GM12864 (cell line): Measurements from ENCODE around the gene RACGAP1.

Source experiments
- DNase-seq: peaks from one replicate; pipeline ENCODE4 v3.0.0-alpha.2; 2011; ENCODE audit warnings: low read depth
- H3K4me3 ChIP-seq: 2 replicates; pipeline ENCODE4 v1.5.1; 2011; ENCODE audit warnings: mild to moderate bottlenecking, low read depth, low read length, control low read depth
- TF ChIP-seq, protein P1 (sequence below): IDR thresholded peaks from 2 replicates; pipeline ENCODE4 v1.5.1; 2011; ENCODE audit warnings: low read depth, mild to moderate bottlenecking, moderate library complexity, low read length, control low read depth, inconsistent platforms; ENCODE audit errors: missing control alignments

The RACGAP1 gene

DNA sequence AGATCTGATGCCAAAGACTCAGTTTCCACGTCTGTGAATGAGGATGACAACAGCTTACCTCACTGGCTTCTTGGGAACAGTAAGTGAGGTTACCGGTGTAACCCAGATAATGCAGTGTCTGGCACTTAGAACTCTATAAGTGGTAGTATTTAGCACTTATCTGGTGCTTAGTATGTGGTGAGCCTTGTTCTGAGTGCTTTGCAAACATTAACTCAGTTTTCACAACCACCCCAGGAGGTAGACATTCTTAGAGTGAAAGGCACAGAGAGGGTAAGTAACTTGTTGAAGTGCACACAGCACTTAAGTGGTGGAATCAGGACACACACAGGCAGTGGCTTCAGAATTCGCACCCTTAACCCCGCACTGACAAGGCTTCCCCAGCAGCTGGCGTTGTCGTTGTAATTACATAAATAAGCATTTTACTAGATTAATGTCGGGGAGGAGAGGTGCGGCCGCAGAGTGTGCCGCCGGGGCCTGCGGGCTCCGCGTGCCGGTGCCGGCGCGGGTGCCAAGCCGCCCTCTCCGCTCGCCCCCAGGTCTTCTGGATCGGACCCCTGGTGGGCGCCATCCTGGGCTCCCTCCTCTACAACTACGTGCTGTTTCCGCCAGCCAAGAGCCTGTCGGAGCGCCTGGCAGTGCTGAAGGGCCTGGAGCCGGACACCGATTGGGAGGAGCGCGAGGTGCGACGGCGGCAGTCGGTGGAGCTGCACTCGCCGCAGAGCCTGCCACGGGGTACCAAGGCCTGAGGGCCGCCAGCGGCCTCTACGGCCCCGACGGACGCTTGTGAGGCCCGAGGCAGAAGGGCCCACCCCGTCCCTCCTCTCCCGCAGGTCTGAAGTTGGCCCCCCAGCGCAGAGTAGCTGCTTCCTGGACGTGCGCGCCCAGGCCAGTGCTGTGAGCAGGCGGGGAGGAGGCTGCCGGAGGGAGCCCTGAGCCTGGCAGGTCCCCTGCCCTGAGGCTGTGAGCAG, 70.1 kb downstream of the RACGAP1 start:
- no peak overlapping the region for H3K4me3 ChIP-seq
- no peak for DNase-seq
- TF ChIP-seq, protein P1, sequence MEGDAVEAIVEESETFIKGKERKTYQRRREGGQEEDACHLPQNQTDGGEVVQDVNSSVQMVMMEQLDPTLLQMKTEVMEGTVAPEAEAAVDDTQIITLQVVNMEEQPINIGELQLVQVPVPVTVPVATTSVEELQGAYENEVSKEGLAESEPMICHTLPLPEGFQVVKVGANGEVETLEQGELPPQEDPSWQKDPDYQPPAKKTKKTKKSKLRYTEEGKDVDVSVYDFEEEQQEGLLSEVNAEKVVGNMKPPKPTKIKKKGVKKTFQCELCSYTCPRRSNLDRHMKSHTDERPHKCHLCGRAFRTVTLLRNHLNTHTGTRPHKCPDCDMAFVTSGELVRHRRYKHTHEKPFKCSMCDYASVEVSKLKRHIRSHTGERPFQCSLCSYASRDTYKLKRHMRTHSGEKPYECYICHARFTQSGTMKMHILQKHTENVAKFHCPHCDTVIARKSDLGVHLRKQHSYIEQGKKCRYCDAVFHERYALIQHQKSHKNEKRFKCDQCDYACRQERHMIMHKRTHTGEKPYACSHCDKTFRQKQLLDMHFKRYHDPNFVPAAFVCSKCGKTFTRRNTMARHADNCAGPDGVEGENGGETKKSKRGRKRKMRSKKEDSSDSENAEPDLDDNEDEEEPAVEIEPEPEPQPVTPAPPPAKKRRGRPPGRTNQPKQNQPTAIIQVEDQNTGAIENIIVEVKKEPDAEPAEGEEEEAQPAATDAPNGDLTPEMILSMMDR = no peak

DNA sequence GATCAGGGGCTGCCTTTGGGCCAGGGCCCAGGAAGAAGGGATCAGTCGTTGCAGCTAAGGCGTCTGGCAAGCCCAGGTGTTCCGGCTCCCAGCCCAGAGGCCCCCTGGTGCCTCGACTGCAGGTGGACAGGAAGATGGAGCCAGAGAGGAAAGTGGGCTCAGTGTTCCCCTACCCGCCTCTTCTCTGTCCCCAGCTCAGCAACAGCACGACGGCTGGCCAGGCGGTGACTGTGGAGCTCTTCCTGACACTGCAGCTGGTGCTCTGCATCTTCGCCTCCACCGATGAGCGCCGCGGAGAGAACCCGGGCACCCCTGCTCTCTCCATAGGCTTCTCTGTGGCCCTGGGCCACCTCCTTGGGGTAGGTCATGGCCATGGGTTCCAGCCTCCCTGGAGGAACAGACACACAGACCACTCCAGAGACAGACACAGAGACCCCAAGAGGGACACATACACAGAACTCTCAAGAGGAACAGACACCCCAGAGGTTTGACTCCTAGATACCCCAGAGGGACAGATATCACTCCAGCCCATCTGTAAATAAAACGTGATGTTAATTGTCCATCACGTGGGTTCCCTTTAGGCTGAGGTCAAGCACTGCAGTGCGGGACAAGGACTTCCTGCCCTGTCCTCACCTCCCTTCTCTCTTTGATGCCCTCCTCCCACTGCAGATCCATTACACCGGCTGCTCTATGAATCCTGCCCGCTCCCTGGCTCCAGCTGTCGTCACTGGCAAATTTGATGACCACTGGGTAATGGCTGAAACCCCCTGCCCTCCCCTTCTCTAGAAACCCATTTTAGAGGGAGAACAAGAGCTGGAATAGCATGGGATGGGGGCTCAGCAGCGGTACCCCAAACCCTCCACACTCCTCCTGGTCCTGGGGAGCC, 71.1 kb downstream of the RACGAP1 start:
- TF ChIP-seq, protein P1 = no peak
- H3K4me3 ChIP-seq = no peak overlapping the region
- no peak for DNase-seq

DNA sequence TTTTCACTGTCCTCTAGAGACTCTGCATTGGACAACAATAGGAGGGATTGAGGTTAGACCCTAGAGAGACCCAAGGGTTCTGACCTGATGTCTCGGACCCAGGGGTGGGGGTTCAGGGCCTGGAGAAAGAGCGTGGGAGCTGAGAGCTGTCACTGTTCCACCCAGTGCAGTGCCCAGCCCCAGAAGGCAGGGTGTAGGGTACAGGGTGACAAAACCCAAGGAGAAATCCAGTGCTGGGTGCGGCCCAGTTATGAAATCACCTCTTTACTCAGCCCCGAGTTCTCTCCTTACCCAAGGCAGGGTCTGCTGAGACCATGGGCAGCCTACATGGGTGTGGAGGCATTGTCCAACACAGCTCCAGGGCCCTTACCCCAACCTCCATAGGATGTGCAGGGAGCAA, 72.1 kb downstream of the RACGAP1 start:
- TF ChIP-seq, protein P1 = no peak
- DNase-seq = no peak
- H3K4me3 ChIP-seq = no peak overlapping the region

GRCh38 chr12:49952391-49953055, 72.8 kb downstream of the RACGAP1 start:
- TF ChIP-seq, protein P1 = no peak
- no peak for DNase-seq
- H3K4me3 ChIP-seq = no peak overlapping the region

DNA sequence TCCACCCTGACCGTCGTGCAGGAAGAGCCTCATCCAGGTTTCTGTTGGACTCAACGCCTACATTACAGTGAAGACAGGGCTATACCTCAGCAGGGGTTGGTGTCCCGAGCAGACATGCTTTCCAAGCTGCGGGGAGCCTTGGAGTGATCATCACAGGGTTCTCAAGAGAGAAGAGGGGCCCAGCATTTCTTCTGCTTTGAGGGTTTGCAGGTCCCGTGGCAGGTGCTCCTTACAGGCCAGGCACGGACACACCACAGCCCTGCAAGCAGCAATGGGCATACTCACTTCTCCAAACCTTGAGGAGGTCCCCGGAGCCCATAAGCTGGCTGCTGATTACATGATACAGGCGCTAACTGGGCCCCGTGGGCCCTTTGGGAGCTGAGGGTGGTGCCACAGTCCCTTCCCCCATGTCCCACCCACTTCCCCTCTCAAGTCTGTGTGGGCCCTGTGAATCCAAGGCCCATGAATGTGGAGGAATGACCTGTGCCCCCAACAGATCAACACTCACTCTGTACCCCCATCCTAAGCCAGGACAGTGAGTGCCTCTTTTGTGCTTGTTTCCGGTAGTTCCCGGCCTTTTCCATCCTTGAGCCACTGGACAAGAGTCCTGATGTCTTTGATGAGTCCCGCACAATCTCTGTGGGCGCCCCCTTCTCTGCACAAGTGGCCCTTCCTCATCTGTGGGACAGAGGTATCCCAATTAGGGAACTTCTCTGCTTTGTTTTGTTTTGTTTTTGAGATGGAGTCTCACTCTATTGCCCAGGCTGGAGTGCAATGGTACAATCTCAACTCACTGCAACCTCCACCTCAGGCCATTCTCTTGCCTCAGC, 73.7 kb downstream of the RACGAP1 start:
- DNase-seq = no peak
- no peak overlapping the region for H3K4me3 ChIP-seq
- TF ChIP-seq, protein P1 = no peak
